Sigmoid colon (tissue), 7 donors: ENCODE results near the gene MPO. TPM values are rescaled to one million over a fixed set of nuclear protein-coding genes. Genes with fewer than 3 reads are reported as not detected.
A peak's percentile ranks its signal among the peaks of the same experiment; 100 is the strongest.

ENCODE experiments used
- DNase-seq: peaks from one replicate; pipeline ENCODE4 v3.0.0-alpha.2; 2019
- H3K27ac ChIP-seq, 4 donors: fragments of 200-600 bp; sonication (generic); one replicate each; pipeline ENCODE4 v1.5.1; 2016 to 2019; ENCODE audit warnings: mild to moderate bottlenecking in 1 of 4
- H3K27me3 ChIP-seq, 3 donors: fragments of 200-600 bp; sonication (generic); one replicate each; pipeline ENCODE4 v1.5.1; 2019; ENCODE audit warnings: mild to moderate bottlenecking in 1 of 3
- H3K36me3 ChIP-seq, 4 donors: fragments of 200-600 bp; sonication (generic); one replicate each; pipeline ENCODE4 v1.5.1; 2016 to 2019
- H3K4me1 ChIP-seq, 4 donors: fragments of 200-600 bp; sonication (generic); one replicate each; pipeline ENCODE4 v1.5.1; 2017 to 2019
- H3K4me3 ChIP-seq, 4 donors: fragments of 200-600 bp; sonication (generic); one replicate each; pipeline ENCODE4 v1.5.1; 2017 to 2019; ENCODE audit warnings: mild to moderate bottlenecking in 2 of 4, moderate library complexity in 1 of 4
- H3K9me3 ChIP-seq, 4 donors: fragments of 200-600 bp in 3 of 4; sonication (generic) in 3 of 4; one replicate each; pipeline versions ENCODE4 v1.5.1 to v1.6.1; 2013 to 2019
- EP300 ChIP-seq, 4 donors: sonication (generic); formaldehyde crosslinking; IDR thresholded peaks; one replicate each; pipeline ENCODE4 v1.6.1; 2017; ENCODE audit warnings: antibody characterized with exemption in 4 of 4
- POLR2A ChIP-seq, 2 donors: fragments of 450-650 bp; IDR thresholded peaks; one replicate each; pipeline ENCODE4 v1.6.1; 2016; ENCODE audit warnings: antibody characterized with exemption in 2 of 2, mild to moderate bottlenecking in 2 of 2, moderate library complexity in 2 of 2
- POLR2AphosphoS5 ChIP-seq, 4 donors: sonication (generic); formaldehyde crosslinking; IDR thresholded peaks; one replicate each; pipeline ENCODE4 v1.6.1; 2017; ENCODE audit warnings: antibody characterized with exemption in 4 of 4
- WGBS, 2 donors: extraction: QIAGEN DNeasy Blood & Tissue Kit; methylation state at CpG; one replicate each; pipeline ENCODE4 v1.1.7; 2013; 5-methylcytosine and 5-hydroxymethylcytosine counted together
- intact Hi-C: fragments of 100-400 bp; cut with DNase I; formaldehyde crosslinking; loops from one replicate; pipeline ENCODE4 v1.15.1; 2023
- polyA plus RNA-seq, 3 donors: library from polyadenylated mRNA; stranded (reverse); fragments of 200-250 nt; gene quantifications; one replicate each; pipeline ENCODE4 v1.2.3, GENCODE V29; 2013
- total RNA-seq, 4 donors: library from RNA; depleted of rRNA; stranded (reverse); fragments of >200 nt; gene quantifications; one replicate each; pipeline ENCODE4 v1.1.0, GENCODE V29; 2016
- TF ChIP-seq, protein P1 (sequence below), 4 experiments: fragments of 450-650 bp in 3 of 4; fragments of 200-600 bp in 1 of 4; IDR thresholded peaks; one replicate each; pipeline ENCODE4 v1.5.1; 2016 to 2019; ENCODE audit warnings: antibody characterized with exemption in 4 of 4, mild to moderate bottlenecking in 3 of 4, moderate library complexity in 2 of 4
- donor health status: healthy with polysubstance abuse.
- donor health status: Bipolar disorder and iron deficiency.
- donor health status: healthy.

Gene MPO
- total and polyA plus RNA-seq, 7 donors, result 0.36 to 0.44 TPM; not detected in 5

DNA sequence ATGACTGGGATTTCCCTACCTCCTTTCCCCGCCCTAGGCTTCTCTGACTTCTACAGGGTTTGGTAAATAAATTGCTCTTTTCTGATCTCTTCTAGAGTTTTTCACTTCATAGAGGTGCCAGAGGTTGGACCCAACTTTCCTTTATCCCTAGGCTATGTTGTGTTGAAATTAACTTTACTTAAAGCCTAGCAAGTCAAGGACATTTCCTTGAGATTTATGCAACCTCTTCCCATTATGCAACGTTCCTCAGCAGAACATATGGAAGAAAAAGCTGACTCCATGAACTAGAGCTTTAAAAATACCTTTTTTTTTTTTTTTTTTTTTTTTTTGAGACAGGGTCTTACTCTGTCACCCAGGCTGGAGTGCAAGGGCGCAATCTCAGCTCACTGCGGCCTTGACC, 15.5 kb downstream of the MPO start:
- no peak for TF ChIP-seq POLR2AphosphoS5 (IDR thresholded peaks at IDR 0.05)
- Histone ChIP-seq H3K4me1 (no peaks in the 10 kb centered on the region), H3K9me3 (no peaks in the 10 kb centered on the region), H3K27me3 (peaks cover 0 to 32% (median 6%) of the 10 kb centered on the region in 3 donors), H3K36me3 (no peaks in the 10 kb centered on the region), H3K27ac (no peak overlapping the region), H3K4me3 (no peak overlapping the region)
- intact Hi-C loops, result no loop called here
- no peak for DNase-seq
- 81 to 83% methylated on average over 4 of the region's 4 CpGs for WGBS, 2 donors

DNA sequence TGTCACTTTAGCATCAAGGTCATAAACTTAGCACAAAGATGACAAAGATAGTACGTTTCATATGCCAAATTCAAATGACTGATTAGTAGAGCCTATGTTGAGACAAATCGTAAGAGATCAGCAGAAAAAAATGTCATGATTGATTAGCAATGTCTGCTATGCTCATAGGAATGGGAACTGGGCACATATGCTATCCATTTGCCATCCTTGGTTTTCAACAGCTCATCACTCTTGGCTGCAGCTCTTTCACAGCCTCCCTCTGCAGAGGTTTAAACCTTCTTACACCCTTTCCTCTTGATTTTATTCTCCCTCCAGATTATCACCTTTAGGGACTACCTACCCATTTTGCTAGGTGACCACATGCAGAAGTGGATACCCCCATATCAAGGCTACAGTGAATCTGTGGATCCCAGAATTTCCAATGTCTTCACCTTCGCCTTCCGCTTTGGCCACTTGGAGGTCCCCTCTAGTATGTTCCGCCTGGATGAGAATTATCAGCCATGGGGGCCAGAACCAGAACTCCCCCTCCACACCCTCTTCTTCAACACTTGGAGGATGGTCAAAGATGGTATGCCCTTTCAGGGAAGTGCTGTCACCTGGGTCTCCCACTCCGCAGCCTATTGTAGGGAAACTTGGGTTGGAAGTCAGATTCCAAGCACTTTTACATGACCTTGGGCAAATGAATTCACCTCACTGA, 16.2 kb downstream of the MPO start:
- Histone ChIP-seq H3K27ac (no peak overlapping the region), H3K4me1 (no peaks in the 10 kb centered on the region), H3K4me3 (no peak overlapping the region), H3K9me3 (no peaks in the 10 kb centered on the region), H3K36me3 (no peaks in the 10 kb centered on the region), H3K27me3 (peaks cover 0 to 32% (median 6%) of the 10 kb centered on the region in 3 donors)
- intact Hi-C loops, result no loop called here
- no peak for TF ChIP-seq POLR2A (IDR thresholded peaks at IDR 0.05)
- TF ChIP-seq, protein P1, sequence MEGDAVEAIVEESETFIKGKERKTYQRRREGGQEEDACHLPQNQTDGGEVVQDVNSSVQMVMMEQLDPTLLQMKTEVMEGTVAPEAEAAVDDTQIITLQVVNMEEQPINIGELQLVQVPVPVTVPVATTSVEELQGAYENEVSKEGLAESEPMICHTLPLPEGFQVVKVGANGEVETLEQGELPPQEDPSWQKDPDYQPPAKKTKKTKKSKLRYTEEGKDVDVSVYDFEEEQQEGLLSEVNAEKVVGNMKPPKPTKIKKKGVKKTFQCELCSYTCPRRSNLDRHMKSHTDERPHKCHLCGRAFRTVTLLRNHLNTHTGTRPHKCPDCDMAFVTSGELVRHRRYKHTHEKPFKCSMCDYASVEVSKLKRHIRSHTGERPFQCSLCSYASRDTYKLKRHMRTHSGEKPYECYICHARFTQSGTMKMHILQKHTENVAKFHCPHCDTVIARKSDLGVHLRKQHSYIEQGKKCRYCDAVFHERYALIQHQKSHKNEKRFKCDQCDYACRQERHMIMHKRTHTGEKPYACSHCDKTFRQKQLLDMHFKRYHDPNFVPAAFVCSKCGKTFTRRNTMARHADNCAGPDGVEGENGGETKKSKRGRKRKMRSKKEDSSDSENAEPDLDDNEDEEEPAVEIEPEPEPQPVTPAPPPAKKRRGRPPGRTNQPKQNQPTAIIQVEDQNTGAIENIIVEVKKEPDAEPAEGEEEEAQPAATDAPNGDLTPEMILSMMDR (IDR thresholded peaks at IDR 0.05), result no peak
- no peak for TF ChIP-seq EP300 (IDR thresholded peaks at IDR 0.05)
- no peak for TF ChIP-seq POLR2AphosphoS5 (IDR thresholded peaks at IDR 0.05)
- 82 to 85% methylated on average over 6 of the region's 6 CpGs for WGBS, 2 donors
- DNase-seq, result no peak

DNA sequence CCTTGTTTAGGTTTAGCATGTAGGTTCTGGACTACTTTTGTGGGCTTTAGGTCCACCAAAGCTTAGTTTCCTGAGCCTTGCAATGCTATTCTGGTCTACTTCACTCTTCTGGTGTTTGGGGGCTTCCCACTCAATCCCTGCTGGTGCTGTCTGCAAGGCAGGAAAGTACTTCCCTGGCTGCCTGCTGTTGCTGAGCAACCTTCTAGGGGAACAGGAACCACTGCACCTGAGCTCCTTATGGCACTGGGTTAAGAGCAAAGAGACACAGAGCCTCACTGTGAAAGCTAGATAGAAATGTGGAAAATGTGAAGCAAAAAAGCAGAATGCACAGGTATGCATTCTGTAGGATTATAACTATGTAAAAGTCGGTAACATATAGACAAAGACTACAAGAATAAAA, 17.0 kb downstream of the MPO start:
- no peak for DNase-seq
- no peaks in the 10 kb centered on the region for H3K9me3 ChIP-seq
- H3K27ac ChIP-seq, result no peak overlapping the region
- 76 to 86% methylated on average over 1 of the region's 1 CpG for WGBS, 2 donors
- TF ChIP-seq, protein P1 (IDR thresholded peaks at IDR 0.05), result no peak
- TF ChIP-seq POLR2A (IDR thresholded peaks at IDR 0.05) (no peak), POLR2AphosphoS5 (IDR thresholded peaks at IDR 0.05) (no peak), EP300 (IDR thresholded peaks at IDR 0.05) (no peak)
- H3K4me1 ChIP-seq, result no peaks in the 10 kb centered on the region
- H3K27me3 ChIP-seq, result peaks cover 0 to 32% (median 6%) of the 10 kb centered on the region in 3 donors
- H3K4me3 ChIP-seq, result no peak overlapping the region
- H3K36me3 ChIP-seq, result no peaks in the 10 kb centered on the region
- intact Hi-C loops, result no loop called here

DNA sequence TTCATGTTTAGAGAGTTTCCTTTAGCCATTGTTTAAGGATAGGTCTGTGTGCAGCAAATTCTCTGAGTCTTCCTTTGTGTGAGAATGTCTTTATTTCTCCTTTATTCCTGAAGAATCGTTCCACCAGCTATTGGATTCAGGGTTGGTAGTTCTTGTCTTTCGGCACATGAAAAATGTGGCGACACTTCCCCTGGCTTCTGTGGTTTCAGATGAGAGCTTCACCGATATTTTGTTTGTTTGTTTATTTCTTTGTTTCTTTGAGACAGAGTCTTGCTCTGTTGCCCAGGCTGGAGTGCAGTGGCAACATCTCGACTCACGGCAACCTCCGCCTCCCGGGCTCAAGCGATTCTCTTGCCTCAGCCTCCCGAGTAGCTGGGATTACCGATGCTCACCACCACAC, 18.6 kb downstream of the MPO start:
- no peaks in the 10 kb centered on the region for H3K4me1 ChIP-seq
- DNase-seq, result no peak
- H3K36me3 ChIP-seq, result no peaks in the 10 kb centered on the region
- WGBS, 2 donors, result 87 to 92% methylated on average over 11 of the region's 11 CpGs
- intact Hi-C loops, result no loop called here
- no peak overlapping the region for H3K4me3 ChIP-seq
- TF ChIP-seq EP300 (IDR thresholded peaks at IDR 0.05), result no peak
- TF ChIP-seq POLR2AphosphoS5 (IDR thresholded peaks at IDR 0.05), result no peak
- TF ChIP-seq, protein P1 (IDR thresholded peaks at IDR 0.05), result no peak
- no peak for TF ChIP-seq POLR2A (IDR thresholded peaks at IDR 0.05)
- H3K9me3 ChIP-seq, result no peaks in the 10 kb centered on the region
- no peak overlapping the region for H3K27ac ChIP-seq
- H3K27me3 ChIP-seq, result peaks cover 0 to 28% (median 6%) of the 10 kb centered on the region in 3 donors

DNA sequence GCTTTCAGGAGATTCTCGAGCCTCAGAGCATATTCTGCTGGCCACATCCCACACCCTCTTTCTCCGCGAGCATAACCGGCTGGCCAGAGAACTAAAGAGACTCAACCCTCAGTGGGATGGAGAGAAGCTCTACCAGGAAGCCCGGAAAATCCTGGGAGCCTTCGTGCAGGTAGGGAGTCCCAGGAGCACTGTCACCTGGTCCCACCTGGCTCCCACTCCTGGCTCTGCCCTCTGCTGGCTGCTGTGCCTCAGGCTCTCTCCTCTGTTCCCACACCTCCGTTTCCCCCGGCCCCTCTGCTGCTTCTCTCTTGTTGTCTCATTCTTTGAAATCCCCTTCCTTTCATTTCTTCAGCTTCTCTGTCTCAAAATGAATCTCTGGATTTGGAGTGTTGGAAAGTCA, 25.9 kb downstream of the MPO start:
- WGBS, 2 donors, result 30% methylated on average over 8 of the region's 8 CpGs
- Histone ChIP-seq H3K4me3 (no peak overlapping the region), H3K36me3 (no peaks in the 10 kb centered on the region), H3K27me3 (peaks cover 0 to 16% (median 0%) of the 10 kb centered on the region in 3 donors), H3K9me3 (no peaks in the 10 kb centered on the region), H3K27ac (no peak overlapping the region), H3K4me1 (peaks cover 0 to 2% (median 2%) of the 10 kb centered on the region in 4 donors)
- TF ChIP-seq POLR2A (IDR thresholded peaks at IDR 0.05) (no peak), EP300 (IDR thresholded peaks at IDR 0.05) (no peak), POLR2AphosphoS5 (IDR thresholded peaks at IDR 0.05) (no peak)
- TF ChIP-seq, protein P1 (IDR thresholded peaks at IDR 0.05), result no peak
- peak; percentile 36 for DNase-seq
- intact Hi-C loops, result no loop called here
